ENCODE data around the gene DGKI.

- TF ChIP-seq CTCF (IDR thresholded peaks at IDR 0.05) (peak in 5 of 6 experiments; percentile 25 to 83 (median 53)), POLR2A (IDR thresholded peaks at IDR 0.05) (no peak)
These were observed 240.6 kb downstream of the DGKI start for GRCh38 chr7:137606061-137606674.

Measured in thyroid gland (tissue), 4 donors.